Liver (tissue), 9 donors: ENCODE data around the gene CCDC40. TPM values are rescaled to one million over a fixed set of nuclear protein-coding genes. Genes with fewer than 3 reads are reported as not detected.
A peak's percentile ranks its signal among the peaks of the same experiment; 100 is the strongest.

ENCODE experiments used
- DNase-seq: peaks from one replicate; pipeline ENCODE4 v3.0.0-alpha.2; 2017; ENCODE audit warnings: low spot score
- H3K27ac ChIP-seq, 2 donors: one replicate each; pipeline ENCODE4 v1.7.0; 2013; ENCODE audit warnings: inconsistent platforms in 2 of 2, low read length in 2 of 2, control low read depth in 1 of 2, low read depth in 1 of 2, mild to moderate bottlenecking in 1 of 2
- H3K27me3 ChIP-seq, 4 donors: one replicate each; pipeline versions ENCODE4 v1.6.1 to v1.7.0; 2013; ENCODE audit warnings: low read length in 3 of 4, inconsistent platforms in 1 of 4, mild to moderate bottlenecking in 1 of 4, moderate library complexity in 1 of 4; ENCODE audit not compliant: control insufficient read depth in 4 of 4, insufficient read depth in 4 of 4
- H3K36me3 ChIP-seq, 4 donors: one replicate each; pipeline versions ENCODE4 v1.6.1 to v1.7.0; 2013; ENCODE audit warnings: low read length in 3 of 4, mild to moderate bottlenecking in 3 of 4, low read depth in 1 of 4, moderate library complexity in 1 of 4; ENCODE audit not compliant: control insufficient read depth in 4 of 4, insufficient read depth in 3 of 4
- H3K4me1 ChIP-seq, 4 donors: one replicate each; pipeline versions ENCODE4 v1.6.1 to v1.7.0; 2013; ENCODE audit warnings: low read length in 3 of 4, mild to moderate bottlenecking in 3 of 4, moderate library complexity in 1 of 4; ENCODE audit not compliant: control insufficient read depth in 4 of 4, insufficient read depth in 4 of 4
- H3K4me3 ChIP-seq, 3 donors: one replicate each; pipeline versions ENCODE4 v1.6.1 to v1.7.0; 2013; ENCODE audit warnings: low read length in 3 of 3, control low read depth in 1 of 3, low read depth in 1 of 3, mild to moderate bottlenecking in 1 of 3
- H3K9ac ChIP-seq, 2 donors: one replicate each; pipeline ENCODE4 v1.7.0; 2013; ENCODE audit warnings: low read length in 2 of 2, mild to moderate bottlenecking in 2 of 2, moderate library complexity in 2 of 2, control low read depth in 1 of 2, low read depth in 1 of 2
- H3K9me3 ChIP-seq, 4 donors: one replicate each; pipeline versions ENCODE4 v1.6.1 to v1.7.0; 2013; ENCODE audit warnings: low read length in 3 of 4; ENCODE audit not compliant: control insufficient read depth in 4 of 4
- EGR1 ChIP-seq, 2 donors: IDR thresholded peaks; 2 replicates each; pipeline ENCODE4 v1.6.1; 2016 to 2018; ENCODE audit warnings: antibody characterized with exemption in 2 of 2, low read depth in 2 of 2
- FOXA2 ChIP-seq: IDR thresholded peaks from 2 replicates; pipeline ENCODE4 v1.6.1; 2016; ENCODE audit warnings: antibody characterized with exemption
- GABPA ChIP-seq, 2 donors: IDR thresholded peaks in 1 of 2; conservative IDR thresholded peaks in 1 of 2; 2 replicates each; pipeline ENCODE4 v1.6.1; 2016; ENCODE audit warnings: antibody characterized with exemption in 2 of 2, mild to moderate bottlenecking in 1 of 2, moderate library complexity in 1 of 2
- HNF4A ChIP-seq, 2 donors: conservative IDR thresholded peaks; 2 replicates each; pipeline ENCODE4 v1.6.1; 2016; ENCODE audit warnings: antibody characterized with exemption in 2 of 2, mild to moderate bottlenecking in 2 of 2
- HNF4G ChIP-seq: IDR thresholded peaks from 2 replicates; pipeline ENCODE4 v1.6.1; 2016; ENCODE audit warnings: antibody characterized with exemption
- MAX ChIP-seq: IDR thresholded peaks from 2 replicates; pipeline ENCODE4 v1.6.1; 2016; ENCODE audit warnings: antibody characterized with exemption
- SP1 ChIP-seq: IDR thresholded peaks from 2 replicates; pipeline ENCODE4 v1.6.1; 2018; ENCODE audit warnings: antibody characterized with exemption, mild to moderate bottlenecking
- YY1 ChIP-seq: IDR thresholded peaks from 2 replicates; pipeline ENCODE4 v1.6.1; 2016; ENCODE audit warnings: antibody characterized with exemption, mild to moderate bottlenecking
- ZBTB33 ChIP-seq: IDR thresholded peaks from 2 replicates; pipeline ENCODE4 v1.6.1; 2016; ENCODE audit warnings: antibody characterized with exemption
- WGBS: extraction: QIAGEN DNeasy Blood & Tissue Kit; methylation state at CpG from one replicate; pipeline ENCODE4 v1.1.7; 2013; 5-methylcytosine and 5-hydroxymethylcytosine counted together
- polyA plus RNA-seq, 2 donors: library from polyadenylated mRNA; stranded (reverse) in 1 of 2; unstranded in 1 of 2; fragments of 200-250 nt in 1 of 2; fragments of >200 nt in 1 of 2; fragmentation: Nextera tagmentation in 1 of 2; extraction: Ambion mirVana in 1 of 2; gene quantifications; one replicate each; pipeline versions ENCODE4 v1.2.1 to v1.2.3, GENCODE V29; 2013 to 2015
- total RNA-seq, 2 donors: library from RNA; depleted of rRNA; stranded (reverse); fragments of >200 nt; gene quantifications; one replicate each; pipeline ENCODE4 v1.2.3, GENCODE V29; 2014
- TF ChIP-seq, protein P1 (sequence below): IDR thresholded peaks from 2 replicates; pipeline ENCODE4 v1.6.1; 2016; ENCODE audit warnings: antibody characterized with exemption, mild to moderate bottlenecking
- donor health status: healthy.
- donor health status: healthy.
- donor health status: healthy.
- donor health status: healthy.
- donor health status: healthy.

The CCDC40 gene
- total and polyA plus RNA-seq, 4 donors: 0.60 to 3.0 (median 1.4) TPM

DNA sequence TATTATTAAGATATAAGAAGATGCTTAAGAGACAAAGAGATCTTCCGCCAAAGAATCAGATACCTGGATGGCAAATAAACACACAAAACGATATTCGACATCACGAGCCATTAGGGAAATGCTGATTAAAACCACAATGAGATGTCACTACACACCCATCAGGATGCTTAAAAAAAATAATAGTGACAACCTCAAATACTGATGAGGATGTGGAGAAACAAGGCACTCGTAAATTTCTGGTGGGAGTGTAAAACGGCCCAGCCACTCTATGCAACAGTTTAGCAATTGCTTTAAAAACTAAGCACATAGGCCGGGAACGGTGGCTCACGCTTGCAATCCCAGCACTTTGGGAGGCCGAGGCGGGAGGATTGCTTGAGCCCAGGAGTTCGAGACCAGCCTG lies 40.2 kb upstream of the CCDC40 start:
- H3K9ac ChIP-seq: no peak overlapping the region

DNA sequence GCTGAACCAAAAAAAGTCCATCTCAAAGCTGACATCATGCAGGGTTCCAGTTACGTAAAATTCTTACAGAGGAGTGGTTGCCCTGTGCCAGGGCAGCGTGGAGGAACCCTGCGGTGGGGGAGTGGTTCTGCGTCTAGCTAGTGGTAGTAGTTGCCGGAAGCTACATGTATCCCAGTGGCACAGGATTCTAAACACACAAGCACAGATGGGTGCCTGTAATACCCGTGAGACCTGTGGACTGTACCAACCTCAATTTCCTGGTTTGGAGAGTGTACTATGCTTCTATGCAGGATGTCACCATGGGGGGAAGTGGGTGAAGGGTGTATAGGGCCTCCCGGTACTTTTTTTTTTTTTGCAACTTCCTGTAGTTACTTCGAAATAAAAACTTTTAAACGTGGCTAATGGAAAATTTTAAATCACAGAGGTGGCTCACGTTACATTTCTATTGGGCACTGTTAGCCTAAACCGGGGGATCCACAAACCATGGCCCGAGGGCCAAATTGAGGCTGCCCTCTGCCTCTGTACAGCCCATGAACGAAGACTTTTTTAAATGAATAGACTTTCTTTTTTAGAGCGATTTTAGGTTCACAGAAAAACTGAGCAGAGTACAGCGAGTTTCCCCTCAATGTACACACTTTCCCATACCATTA lies 39.3 kb upstream of the CCDC40 start:
- Histone ChIP-seq H3K4me3 (no peak overlapping the region), H3K27me3 (no peaks in the 10 kb centered on the region), H3K27ac (peak overlapping the region; percentile 14 to 45), H3K9me3 (no peaks in the 10 kb centered on the region), H3K36me3 (no peaks in the 10 kb centered on the region), H3K9ac (no peak overlapping the region), H3K4me1 (peaks cover 10 to 21% (median 19%) of the 10 kb centered on the region in 4 donors)
- no peak for DNase-seq
- 77% methylated on average over 15 of the region's 15 CpGs for WGBS
- no peak for TF ChIP-seq SP1
- TF ChIP-seq, protein P1, sequence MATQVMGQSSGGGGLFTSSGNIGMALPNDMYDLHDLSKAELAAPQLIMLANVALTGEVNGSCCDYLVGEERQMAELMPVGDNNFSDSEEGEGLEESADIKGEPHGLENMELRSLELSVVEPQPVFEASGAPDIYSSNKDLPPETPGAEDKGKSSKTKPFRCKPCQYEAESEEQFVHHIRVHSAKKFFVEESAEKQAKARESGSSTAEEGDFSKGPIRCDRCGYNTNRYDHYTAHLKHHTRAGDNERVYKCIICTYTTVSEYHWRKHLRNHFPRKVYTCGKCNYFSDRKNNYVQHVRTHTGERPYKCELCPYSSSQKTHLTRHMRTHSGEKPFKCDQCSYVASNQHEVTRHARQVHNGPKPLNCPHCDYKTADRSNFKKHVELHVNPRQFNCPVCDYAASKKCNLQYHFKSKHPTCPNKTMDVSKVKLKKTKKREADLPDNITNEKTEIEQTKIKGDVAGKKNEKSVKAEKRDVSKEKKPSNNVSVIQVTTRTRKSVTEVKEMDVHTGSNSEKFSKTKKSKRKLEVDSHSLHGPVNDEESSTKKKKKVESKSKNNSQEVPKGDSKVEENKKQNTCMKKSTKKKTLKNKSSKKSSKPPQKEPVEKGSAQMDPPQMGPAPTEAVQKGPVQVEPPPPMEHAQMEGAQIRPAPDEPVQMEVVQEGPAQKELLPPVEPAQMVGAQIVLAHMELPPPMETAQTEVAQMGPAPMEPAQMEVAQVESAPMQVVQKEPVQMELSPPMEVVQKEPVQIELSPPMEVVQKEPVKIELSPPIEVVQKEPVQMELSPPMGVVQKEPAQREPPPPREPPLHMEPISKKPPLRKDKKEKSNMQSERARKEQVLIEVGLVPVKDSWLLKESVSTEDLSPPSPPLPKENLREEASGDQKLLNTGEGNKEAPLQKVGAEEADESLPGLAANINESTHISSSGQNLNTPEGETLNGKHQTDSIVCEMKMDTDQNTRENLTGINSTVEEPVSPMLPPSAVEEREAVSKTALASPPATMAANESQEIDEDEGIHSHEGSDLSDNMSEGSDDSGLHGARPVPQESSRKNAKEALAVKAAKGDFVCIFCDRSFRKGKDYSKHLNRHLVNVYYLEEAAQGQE: no peak
- TF ChIP-seq MAX: no peak

More for the DNA sequence above, 40.2 kb upstream of the CCDC40 start:
- WGBS: 89% methylated on average over 12 of the region's 12 CpGs
- no peak overlapping the region for H3K27ac ChIP-seq
- H3K27me3 ChIP-seq: no peaks in the 10 kb centered on the region
- TF ChIP-seq, protein P1: no peak
- no peak for TF ChIP-seq ZBTB33
- TF ChIP-seq MAX: no peak
- no peak for TF ChIP-seq HNF4G
- TF ChIP-seq HNF4A (conservative IDR thresholded peaks at IDR 0.05): no peak
- TF ChIP-seq YY1: no peak
- no peak for TF ChIP-seq FOXA2
- no peak for TF ChIP-seq GABPA (IDR thresholded peaks at IDR 0.05 in 1 of 2, conservative IDR thresholded peaks at IDR 0.05 in 1 of 2)
- TF ChIP-seq EGR1 (IDR thresholded peaks at IDR 0.05; ENCODE audit: low read depth in 2 of 2): no peak
- H3K4me3 ChIP-seq: no peak overlapping the region
- no peak for DNase-seq
- H3K9me3 ChIP-seq: no peaks in the 10 kb centered on the region
- no peaks in the 10 kb centered on the region for H3K36me3 ChIP-seq
- peaks cover 16 to 27% (median 24%) of the 10 kb centered on the region in 4 donors for H3K4me1 ChIP-seq
